Left ventricle myocardium superior (tissue), 1 donor: ENCODE data around the gene ELOF1. TPM values are rescaled to one million over a fixed set of nuclear protein-coding genes. Genes with fewer than 3 reads are reported as not detected.
"Not testable (repeated sequence)": the region's sequence is repeated elsewhere in the genome, so short reads cannot be mapped to it uniquely, and the experiment has no call there.

ENCODE experiments used
- ATAC-seq: fragments of 200-7000 bp; cut with Tn5 transposase; one replicate; pipeline ENCODE4 v1.9.1; 2020; ENCODE audit warnings: mild to moderate bottlenecking, moderate library complexity
- DNase-seq: peaks from one replicate; pipeline ENCODE4 v3.0.0-alpha.2; 2020
- intact Hi-C: fragments of 100-400 bp; cut with micrococcal nuclease; formaldehyde crosslinking; loops from one replicate; pipeline ENCODE4 v1.11.0; 2022
- long read RNA-seq: library from polyadenylated mRNA; unstranded; transcript quantifications from one replicate; pipeline ENCODE4 v2.0.0, GENCODE V29; 2021
- total RNA-seq: library from RNA; stranded (reverse); fragmentation: NEBNext Ultra II Directional; extraction: Animal tissue kit (Norgen Biotek cat#: 25700); gene quantifications from one replicate; pipeline ENCODE4 v1.2.1, GENCODE V29; 2021
- donor health status: DM: no; HTN: yes; CAD: no; lungs with severe emphysema.

ELOF1 gene
- total RNA-seq: 36.0 TPM
- long read RNA-seq, transcript ELOF1-201 (4 exons, 1,019 nt): major isoform, 23 of 37 reads
- long read RNA-seq, partial matches to known transcripts: 3 of 37 reads
- long read RNA-seq, other reads (novel, unspliced or antisense): 11 of 37 reads

GRCh38 chr19:11558881-11559828, at the start of gene ELOF1:
TSS of gene ELOF1 (minus strand) at chr19:11559230. CDS start at chr19:11554347, 4,883 bp downstream.
- peak; percentile 98 for DNase-seq
- intact Hi-C loops: no loop called here
- peak; percentile 98 for ATAC-seq

GRCh38 chr19:11606484-11606883, 47.5 kb upstream of the ELOF1 start:
- intact Hi-C loops: no loop called here
- ATAC-seq (no peak), DNase-seq (no peak)

- intact Hi-C loops, ATAC-seq, DNase-seq: not testable (repeated sequence)
These were observed 40.7 kb upstream of the ELOF1 start for GRCh38 chr19:11599704-11600103.

GRCh38 chr19:11598746-11599145, 39.7 kb upstream of the ELOF1 start:
- intact Hi-C loops: no loop called here
- ATAC-seq (no peak), DNase-seq (no peak)

GRCh38 chr19:11598103-11598483, 39.1 kb upstream of the ELOF1 start:
- DNase-seq (no peak), ATAC-seq (no peak)
- intact Hi-C loops: no loop called here

GRCh38 chr19:11597202-11598102, 38.4 kb upstream of the ELOF1 start, which contains the start of gene ZNF627:
TSS of gene ZNF627 (plus strand) at chr19:11597483. CDS start at chr19:11597628, 145 bp downstream.
- intact Hi-C loops: no loop called here
- peak; percentile 99 for ATAC-seq
- DNase-seq: peak; percentile 99

- DNase-seq (no peak), ATAC-seq (no peak)
- intact Hi-C loops: no loop called here
These were observed 37.1 kb upstream of the ELOF1 start for GRCh38 chr19:11596156-11596555.

GRCh38 chr19:11594084-11594483, 35.1 kb upstream of the ELOF1 start:
- ATAC-seq (no peak), DNase-seq (no peak)
- intact Hi-C loops: no loop called here

GRCh38 chr19:11587975-11588631, 29.1 kb upstream of the ELOF1 start:
- no peak for DNase-seq
- ATAC-seq: peak; percentile 39
- intact Hi-C loops: no loop called here

- ATAC-seq (peak; percentile 89), DNase-seq (peak; percentile 83)
- intact Hi-C loops: no loop called here
These were observed 28.4 kb upstream of the ELOF1 start for GRCh38 chr19:11587302-11587974.

- ATAC-seq (no peak), DNase-seq (no peak)
- intact Hi-C loops: no loop called here
These were observed 27.3 kb upstream of the ELOF1 start for GRCh38 chr19:11586331-11586730.

- intact Hi-C loops: no loop called here
- no peak for ATAC-seq
These were observed 22.7 kb upstream of the ELOF1 start for GRCh38 chr19:11581740-11582139.

GRCh38 chr19:11580116-11580515, 21.1 kb upstream of the ELOF1 start:
- intact Hi-C loops: no loop called here
- DNase-seq (no peak), ATAC-seq (no peak)

More at GRCh38 chr19:11581740-11582139, 22.7 kb upstream of the ELOF1 start:
- DNase-seq: no peak

- peak; percentile 58 for ATAC-seq
- intact Hi-C loops: no loop called here
- peak; percentile 52 for DNase-seq
These were observed 19.5 kb upstream of the ELOF1 start for GRCh38 chr19:11578258-11579142.

- intact Hi-C loops: no loop called here
- peak; percentile 32 for ATAC-seq
- DNase-seq: no peak
These were observed 18.6 kb upstream of the ELOF1 start, which contains the start of gene ACP5 for GRCh38 chr19:11577451-11578257. TSS of gene ACP5 (minus strand) at chr19:11577645. CDS start at chr19:11577317, 328 bp downstream.

GRCh38 chr19:11576227-11576626, 17.2 kb upstream of the ELOF1 start:
- ATAC-seq: no peak
- intact Hi-C loops: no loop called here
- DNase-seq: no peak

GRCh38 chr19:11574689-11575088, 15.7 kb upstream of the ELOF1 start:
- no peak for DNase-seq

More at GRCh38 chr19:11574689-11575088, 15.7 kb upstream of the ELOF1 start:
- ATAC-seq: no peak
- intact Hi-C loops: no loop called here
